Activated CD8-positive, alpha-beta memory T cell treated with anti-CD3 and anti-CD28 coated beads, Interleukin-2, amount 50 U/mL, for 1 hour (primary cell): ENCODE results near the gene ERO1A.
A peak's percentile ranks its signal among the peaks of the same experiment; 100 is the strongest.
"Not testable (repeated sequence)": the region's sequence is repeated elsewhere in the genome, so short reads cannot be mapped to it uniquely, and the experiment has no call there.

Experiments used
- DNase-seq: peaks from one replicate; pipeline ENCODE4 v3.0.0-alpha.2; 2020; ENCODE audit errors: extremely low read depth

The ERO1A gene, protein sequence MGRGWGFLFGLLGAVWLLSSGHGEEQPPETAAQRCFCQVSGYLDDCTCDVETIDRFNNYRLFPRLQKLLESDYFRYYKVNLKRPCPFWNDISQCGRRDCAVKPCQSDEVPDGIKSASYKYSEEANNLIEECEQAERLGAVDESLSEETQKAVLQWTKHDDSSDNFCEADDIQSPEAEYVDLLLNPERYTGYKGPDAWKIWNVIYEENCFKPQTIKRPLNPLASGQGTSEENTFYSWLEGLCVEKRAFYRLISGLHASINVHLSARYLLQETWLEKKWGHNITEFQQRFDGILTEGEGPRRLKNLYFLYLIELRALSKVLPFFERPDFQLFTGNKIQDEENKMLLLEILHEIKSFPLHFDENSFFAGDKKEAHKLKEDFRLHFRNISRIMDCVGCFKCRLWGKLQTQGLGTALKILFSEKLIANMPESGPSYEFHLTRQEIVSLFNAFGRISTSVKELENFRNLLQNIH

DNA sequence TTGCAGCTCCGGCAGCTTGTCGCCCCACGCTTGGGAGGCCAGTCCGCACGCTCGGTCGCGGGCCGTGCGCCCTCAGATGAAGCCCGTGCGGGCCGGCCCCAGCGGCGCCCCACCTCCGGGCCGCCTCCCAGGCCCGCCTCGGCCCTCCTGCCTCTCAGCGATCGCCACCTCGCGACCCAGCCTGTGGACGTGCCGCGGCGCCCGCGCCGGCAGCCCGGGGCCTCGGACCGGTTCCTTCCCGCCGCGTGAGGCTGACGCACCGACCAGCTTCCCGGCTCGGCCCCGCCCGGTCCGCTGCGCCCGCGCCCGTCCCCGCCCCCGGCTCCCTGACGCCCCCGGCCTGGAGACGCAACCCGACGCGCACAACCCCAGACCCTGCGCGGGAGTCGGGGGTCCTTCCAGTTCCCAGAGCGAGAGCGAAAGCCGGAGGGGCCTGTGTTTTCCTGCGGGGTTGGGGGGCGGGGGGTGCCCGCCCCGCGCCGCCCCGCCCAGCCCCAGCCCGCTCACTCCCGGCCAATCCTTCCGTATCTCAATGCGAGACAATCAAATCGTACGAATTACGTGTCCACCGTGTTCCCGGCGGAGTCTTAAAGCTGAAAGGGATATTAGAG, at the start of gene ERO1A:
TSS of gene ERO1A (minus strand) at position 78 of the 611 bp plus-strand sequence. CDS start at position 1, 77 bp downstream.
- no peak for DNase-seq

DNA sequence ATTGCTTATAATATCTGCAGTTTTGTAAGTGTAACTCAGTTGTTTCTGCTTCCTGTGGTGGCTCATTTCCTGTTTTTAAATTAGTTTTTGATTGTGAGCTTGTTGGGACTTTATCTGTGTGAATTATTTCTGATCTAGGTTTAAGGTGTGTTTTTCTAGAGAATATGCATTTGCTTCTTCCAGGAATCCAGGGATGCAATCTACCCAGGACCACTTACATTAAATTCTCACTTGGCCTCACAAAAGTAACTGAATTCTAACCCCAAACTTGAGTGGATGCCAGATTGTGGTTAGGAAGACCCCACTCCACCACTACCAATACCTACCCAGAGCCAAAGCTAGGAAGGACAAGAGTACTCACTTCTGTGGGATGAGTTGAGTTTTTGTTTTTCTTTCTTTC, 46.5 kb upstream of the ERO1A start:
- DNase-seq = no peak

DNA sequence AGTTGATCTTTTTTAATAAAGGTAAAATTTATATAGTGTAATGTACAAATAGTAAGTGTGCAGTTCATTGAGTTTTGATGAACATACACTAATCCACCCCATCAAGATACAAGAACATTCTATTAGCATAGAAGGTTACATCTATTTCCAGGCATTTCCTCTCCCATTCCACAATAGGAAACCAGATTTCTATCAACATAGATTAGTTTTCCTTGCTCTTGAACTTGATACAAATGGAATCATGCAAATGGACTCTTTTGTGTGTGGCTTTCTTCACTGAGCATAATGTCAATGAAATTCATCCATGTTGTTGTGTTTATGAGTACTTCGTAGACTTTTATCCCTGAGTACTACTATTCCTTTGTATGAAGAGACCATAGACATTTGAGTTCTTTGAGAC, 45.4 kb upstream of the ERO1A start:
- DNase-seq = no peak

DNA sequence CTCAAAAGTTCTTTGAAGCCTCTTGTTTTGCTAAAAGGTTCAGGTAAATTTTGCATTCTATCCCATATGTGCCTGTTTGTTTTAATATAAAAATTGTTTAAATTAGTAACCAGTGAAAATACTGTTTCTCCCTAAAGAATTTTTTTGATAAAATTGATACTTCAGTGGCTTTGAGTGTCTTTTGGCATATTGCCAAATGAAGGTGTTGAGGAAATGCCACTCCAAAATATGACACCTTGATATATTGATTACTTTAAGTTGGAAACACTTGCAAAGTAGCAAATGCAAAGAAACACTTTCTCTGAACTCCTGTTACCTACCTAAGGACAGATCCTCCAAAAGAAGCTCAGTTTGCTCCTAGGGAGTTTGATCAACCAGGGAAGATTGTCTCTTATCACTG, 43.1 kb upstream of the ERO1A start:
- DNase-seq = no peak

DNA sequence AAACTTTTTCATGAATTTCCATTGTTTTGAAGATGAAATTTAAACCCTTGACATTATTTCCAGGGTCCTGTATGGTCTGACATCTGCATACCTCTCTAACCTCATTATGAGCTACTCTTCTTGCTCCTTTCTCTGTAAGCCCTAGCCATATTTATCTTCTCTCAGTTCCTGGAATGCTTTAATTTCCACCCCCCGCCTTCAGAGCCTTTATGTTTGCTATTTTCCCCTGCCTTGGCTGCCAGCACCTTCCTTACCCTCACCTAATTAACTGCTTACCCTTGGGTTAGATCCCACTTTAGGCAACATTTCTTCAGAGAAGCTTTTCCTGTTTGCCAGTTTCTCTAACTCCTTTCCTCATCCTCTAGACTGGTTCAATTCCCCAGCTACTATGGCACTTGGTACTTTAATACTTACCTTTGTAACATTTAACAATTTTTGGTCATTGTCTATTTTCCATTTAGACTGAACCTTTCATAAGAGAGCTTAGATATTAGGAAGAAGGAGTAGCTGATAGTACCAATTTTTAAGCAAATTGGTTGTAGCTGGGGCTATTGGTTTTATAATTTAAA, 40.6 kb upstream of the ERO1A start:
- no peak for DNase-seq

DNA sequence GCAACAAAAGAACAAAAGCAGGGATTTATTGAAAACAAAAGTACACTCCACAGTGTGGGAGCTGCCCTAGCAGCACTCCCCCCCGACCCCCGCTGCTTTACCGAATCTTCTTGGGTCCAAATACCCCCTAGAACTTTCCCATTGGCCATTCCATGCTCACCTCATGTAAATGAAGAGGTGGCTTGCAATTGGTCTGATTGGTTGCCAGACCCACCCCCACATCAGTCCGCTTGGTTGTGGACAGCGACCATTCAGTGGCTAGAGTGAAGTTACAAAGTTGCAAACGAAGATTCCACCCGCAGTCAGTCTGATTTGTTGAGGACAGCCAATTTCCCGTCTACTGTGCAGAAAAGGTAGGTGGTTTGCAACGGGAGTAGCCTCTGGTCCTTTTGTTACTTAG, 38.5 kb upstream of the ERO1A start:
- DNase-seq = no peak

DNA sequence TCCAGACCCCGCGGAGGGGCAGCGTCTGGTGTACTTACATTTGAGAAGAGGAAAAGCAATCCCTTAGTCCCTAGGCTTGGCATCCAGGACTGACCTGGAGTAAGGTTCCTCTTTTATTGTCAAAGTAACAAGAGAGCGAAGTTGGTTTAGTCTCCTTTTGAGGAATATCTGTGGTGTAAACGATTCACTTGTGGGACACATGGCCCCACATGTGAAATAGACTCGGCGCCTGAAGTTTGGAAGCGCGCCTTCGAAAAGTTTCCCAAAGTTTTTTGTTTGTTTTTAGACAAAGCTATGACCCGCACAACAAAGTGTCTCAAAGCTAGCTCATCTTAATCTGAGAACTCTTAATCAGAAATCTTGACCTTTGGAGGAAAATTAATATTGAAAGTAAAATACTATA, 35.4 kb upstream of the ERO1A start:
- no peak for DNase-seq

DNA sequence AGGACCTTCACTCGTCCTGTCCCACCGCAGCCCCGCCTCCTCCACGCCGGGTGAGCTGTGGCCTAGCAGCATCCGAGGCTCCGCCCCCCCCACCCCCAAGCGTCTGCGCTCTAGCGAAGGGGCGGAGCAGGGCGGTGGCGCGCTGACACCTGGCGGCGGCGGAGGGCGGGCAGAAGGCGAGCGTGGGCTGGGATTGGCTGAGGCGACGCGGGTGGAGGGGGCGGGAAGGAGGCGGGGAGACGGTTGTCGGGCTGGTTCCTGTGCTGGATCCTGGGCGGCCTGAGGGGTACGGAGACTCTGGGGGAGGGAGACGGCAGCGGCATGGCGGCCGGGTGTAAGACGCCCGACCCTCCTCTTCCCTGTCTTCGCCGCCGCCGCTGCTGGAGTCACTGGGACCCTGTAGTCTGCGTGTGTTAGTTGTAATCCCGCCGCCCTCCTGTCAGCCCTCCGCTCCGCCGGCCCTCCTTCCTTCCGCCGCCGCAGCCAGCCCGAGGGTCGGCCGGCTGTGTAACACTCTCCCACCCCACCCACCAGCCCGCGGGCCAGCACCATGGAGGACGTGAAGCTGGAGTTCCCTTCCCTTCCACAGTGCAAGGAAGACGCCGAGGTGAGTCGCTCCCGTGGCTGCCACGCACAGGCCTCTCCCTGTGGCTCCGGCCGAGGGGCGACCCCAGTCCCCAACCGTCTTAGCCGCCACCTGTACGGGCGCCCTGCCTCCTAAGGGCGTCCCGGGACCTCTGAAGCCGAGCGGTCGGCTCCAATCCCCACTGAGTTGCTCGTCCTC, 34.8 kb upstream of the ERO1A start, which contains the start of gene STYX:
TSS of gene STYX (plus strand) at position 242 of the 784 bp plus-strand sequence. CDS start at position 551, 309 bp downstream.
- peak; percentile 90 for DNase-seq

DNA sequence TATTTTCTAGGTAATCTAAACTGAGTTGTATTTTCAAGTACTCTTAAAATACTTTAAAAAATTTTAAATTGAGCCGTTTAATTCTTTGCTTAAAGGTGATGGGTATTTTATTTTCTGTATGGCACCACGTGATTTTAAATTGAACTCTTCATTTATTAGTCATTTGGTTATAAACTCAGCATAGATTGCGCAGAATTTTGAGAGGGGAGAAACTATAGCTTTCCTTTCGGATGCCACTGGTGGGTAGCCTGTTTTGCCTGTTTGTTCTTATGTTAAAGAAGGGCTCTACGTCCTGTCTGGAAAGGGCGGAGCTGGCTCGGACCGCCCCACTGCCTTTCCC, 34.2 kb upstream of the ERO1A start:
- no peak for DNase-seq

DNA sequence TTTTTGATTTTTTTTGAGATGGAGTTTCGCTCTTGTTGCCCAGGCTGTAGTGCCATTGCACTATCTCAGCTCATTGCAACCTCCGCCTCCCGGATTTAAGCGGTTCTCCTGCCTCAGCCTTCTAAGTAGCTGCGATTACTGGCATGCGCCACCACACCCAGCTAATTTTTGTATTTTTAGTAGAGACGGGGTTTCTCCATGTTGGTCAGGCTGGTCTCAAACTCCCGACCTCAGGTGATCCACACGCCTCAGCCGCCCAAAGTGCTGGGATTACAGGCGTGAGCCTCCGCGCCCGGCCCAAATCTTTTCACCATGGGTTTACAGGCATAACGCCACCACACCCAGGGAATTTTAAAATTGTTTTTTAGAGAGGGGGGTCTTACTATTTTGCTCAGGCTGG, 33.7 kb upstream of the ERO1A start:
- not testable (repeated sequence) for DNase-seq

DNA sequence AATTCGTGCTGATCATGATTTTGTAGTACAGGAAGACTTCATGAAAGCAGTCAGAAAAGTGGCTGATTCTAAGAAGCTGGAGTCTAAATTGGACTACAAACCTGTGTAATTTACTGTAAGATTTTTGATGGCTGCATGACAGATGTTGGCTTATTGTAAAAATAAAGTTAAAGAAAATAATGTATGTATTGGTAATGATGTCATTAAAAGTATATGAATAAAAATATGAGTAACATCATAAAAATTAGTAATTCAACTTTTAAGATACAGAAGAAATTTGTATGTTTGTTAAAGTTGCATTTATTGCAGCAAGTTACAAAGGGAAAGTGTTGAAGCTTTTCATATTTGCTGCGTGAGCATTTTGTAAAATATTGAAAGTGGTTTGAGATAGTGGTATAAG, 32.2 kb upstream of the ERO1A start:
- not testable (repeated sequence) for DNase-seq

DNA sequence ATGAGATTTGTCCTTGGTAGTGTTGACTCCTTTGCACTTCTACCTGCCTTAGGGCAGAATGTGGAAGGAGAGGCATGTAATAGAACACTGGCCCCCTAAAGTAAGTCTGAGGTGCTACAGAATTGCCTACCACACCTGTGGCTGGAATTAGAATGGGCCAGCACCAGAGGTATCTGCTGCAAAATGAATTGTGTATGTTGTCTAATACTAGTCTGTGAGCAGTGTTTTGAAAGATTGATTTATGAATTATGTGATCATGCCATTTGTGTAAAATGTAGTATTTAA, 28.9 kb upstream of the ERO1A start:
- no peak for DNase-seq

DNA sequence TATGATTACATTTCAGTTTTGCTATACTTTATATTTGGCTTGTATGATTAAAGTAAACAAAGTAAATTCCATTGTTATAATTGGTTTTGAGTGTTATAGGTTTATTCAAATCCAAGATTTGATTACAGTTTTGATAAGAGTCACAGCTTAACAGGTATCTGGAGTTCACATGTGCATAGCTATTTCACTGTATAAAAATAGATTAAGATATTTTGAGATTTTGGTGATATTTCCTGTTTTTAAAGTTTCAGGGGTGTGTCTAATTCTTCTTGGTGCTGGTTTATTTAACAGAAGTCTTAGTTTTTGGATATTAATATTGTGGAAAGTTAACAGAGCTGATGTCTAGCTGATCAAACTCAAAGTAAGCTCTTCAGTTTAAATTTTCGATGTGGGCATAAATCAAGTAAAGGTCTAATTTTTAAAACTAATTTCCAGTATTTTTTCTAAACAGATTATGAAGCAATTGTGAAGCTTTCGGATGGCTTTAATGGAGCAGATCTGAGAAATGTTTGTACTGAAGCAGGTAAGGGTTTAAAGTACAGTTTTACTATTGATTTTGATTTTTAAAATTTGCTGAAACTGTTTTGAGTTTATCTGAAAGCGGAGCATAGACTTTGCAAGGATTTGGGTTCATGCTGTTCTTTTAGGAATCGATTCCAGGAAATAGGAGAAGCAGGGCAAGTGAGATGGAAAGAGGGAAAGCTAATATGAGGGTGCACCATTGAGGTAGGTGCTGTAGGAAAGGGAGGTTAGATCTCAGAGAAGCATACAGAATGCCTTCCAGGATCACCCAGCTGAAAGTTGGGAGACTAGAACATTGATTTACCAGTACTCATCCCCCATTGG, 28.4 kb upstream of the ERO1A start:
- no peak for DNase-seq

DNA sequence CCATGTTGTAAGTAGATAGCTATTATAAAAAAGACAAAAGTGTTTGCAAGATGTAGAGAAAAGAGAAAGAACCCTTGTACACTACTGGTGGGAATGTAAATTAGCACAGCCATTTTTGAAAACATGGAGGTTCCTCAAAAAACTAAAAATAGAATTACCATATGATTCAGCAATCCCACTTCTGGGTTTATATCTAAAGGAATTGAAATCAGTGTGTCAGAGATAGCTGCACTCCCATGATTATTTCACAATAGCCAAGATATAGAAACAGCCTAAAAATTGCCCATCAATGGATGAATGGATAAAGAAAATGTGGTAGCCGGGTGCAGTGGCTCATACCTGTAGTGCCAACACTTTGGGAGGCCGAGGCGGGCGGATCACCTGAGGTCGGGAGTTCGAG, 20.8 kb upstream of the ERO1A start:
- no peak for DNase-seq

DNA sequence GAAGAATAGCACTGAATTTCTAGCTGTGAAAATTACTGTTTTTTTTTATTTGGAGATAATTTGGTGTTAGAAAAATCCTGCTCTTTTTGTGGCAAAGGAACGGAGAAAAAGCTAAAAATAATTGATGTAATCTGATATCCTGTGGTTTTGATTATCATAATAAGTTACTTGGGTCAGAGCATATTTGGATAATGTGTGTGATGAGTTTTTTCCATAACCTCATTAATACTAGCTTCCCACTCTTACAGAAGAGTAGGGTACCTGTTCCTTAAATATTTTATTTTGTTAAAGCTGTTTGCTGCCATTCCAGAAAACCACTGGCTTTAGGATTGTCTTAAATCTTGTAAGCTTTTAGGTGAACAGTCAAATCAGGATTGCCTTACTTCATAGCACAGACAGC, 16.3 kb upstream of the ERO1A start:
- DNase-seq = no peak

DNA sequence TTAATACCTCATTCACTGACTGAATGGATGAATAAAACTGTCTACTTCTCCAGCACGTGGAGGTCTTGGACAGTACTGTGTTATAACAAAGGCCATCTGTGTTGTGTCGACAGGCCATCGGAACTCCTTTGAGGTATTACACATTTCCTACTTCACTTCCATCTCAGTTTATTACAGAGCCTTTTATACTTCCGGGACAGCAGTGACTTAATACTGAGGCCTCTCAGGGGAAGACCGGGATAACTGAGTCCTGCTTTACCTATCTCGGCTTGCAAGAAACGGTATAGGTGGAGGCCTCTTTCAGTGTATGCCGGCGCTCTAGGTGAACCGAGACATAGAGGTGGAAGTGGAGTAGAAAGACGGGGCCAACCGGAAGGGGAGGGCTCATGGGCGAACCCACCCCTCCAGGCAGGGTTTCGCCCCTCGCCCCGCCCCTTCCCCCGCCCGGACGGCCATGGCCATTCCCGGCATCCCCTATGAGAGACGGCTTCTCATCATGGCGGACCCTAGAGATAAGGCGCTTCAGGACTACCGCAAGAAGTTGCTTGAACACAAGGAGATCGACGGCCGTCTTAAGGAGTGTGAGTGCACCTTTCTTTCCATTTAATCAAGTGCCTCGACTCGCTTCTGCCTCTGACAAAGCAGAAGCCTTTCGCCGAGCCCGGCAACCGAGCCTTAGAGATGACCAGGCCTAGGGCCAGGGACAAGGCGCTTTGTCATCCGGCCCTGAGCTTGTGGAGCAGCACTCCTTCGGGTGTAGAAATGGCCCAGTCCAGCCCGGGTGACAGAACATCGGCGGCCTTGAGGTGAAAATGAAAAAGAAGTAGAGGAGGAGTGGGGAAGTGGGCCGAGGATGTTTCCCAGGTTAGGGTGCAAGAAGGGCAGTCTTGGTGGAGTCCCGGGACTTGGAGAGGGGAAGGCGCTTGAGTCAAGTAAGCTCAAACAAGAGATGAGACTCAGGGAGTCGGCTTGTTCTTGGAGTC, 11.7 kb upstream of the ERO1A start, which contains the start of gene PSMC6:
TSS of gene PSMC6 (plus strand) at position 477 of the 983 bp plus-strand sequence. CDS start at position 497, 20 bp downstream.
- DNase-seq = peak; percentile 84

DNA sequence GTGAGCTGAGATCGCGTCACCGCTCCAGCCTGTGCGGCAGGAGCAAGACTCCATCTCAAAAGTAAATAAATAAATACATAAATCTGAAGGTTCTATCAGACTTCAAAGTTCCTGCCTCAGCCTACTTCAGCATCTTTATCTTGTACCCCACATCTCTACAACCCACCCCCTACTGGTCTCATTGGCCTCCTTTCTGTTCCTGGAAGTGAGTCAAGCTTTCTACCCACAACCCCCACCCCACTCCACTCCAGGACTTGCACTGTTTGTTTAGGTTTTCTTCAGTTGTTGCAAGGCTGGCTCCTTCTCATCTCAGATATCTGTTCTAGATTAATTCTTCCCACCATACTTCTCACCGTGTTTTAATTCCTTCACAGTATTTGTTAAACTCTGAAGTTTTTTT, 10.9 kb upstream of the ERO1A start:
- no peak for DNase-seq

DNA sequence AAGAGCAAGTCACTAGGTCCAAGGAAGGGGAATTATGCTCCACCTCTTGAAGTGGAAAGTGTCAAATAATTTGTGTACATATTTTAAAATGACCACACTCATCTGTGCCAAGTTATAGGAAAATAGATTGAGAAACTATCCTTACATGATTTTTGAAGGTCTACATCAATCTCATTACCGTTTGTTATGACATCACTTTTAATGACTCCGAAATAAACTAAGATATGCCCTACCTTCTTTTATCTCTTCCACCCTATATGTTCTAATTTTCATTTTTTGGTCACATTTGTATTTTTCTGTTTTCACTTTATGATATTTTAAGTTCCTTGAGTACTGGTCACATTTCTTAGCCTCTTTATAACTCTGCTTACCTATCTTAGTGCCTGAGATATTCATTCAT, 8.3 kb upstream of the ERO1A start:
- DNase-seq = no peak

DNA sequence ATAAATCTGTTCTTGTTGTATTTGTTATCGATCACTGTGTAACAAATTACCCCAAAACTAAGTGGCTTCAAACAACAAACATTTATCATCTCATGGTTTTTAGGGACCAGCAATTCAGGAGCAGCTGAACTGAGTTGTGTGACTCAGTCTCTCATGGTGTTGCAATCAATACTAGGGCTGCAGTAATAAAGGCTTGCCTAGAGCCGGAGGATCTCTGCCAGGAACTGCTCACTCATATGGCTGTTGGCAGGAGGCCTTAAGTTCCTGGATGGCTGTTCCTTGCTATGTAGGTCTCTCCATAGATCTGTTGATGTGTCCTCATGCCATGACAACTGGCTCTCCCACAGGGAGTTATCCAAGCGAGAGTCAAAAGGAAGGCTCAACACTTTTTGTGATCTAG, 7.9 kb upstream of the ERO1A start:
- DNase-seq = no peak

DNA sequence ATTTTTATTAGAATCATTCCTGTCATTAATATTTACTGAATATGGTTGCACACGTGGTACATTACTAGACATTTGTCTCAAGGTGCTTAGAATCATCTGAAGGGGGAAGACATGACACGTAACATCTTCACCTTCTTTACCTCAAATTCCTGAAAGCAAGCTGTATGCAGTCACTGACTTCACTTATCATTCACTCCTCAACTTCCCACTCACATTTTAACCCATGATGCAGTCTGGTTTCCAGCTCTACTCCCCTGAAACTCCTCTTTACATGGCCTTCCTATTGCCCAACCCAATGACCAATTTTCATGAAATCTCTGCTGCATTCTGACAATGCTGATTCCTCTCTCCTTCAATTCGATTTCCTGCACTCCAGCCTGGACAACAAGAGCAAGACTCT, 5.9 kb upstream of the ERO1A start:
- DNase-seq = no peak
